ENCODE results near the gene SH3RF3. TPM values are rescaled to one million over a fixed set of nuclear protein-coding genes. Genes with fewer than 3 reads are reported as not detected.

SH3RF3 gene
- total RNA-seq, 2 donors from 2014 or later: 1.3 to 5.6 TPM

GRCh38 chr2:109489296-109489695 is 360.3 kb downstream of the SH3RF3 start:
- ATAC-seq (no peak), DNase-seq (no peak)
- H3K4me1 ChIP-seq: no peaks in the 10 kb centered on the region
- H3K27me3 ChIP-seq: no peaks in the 10 kb centered on the region
- TF ChIP-seq, protein P1, sequence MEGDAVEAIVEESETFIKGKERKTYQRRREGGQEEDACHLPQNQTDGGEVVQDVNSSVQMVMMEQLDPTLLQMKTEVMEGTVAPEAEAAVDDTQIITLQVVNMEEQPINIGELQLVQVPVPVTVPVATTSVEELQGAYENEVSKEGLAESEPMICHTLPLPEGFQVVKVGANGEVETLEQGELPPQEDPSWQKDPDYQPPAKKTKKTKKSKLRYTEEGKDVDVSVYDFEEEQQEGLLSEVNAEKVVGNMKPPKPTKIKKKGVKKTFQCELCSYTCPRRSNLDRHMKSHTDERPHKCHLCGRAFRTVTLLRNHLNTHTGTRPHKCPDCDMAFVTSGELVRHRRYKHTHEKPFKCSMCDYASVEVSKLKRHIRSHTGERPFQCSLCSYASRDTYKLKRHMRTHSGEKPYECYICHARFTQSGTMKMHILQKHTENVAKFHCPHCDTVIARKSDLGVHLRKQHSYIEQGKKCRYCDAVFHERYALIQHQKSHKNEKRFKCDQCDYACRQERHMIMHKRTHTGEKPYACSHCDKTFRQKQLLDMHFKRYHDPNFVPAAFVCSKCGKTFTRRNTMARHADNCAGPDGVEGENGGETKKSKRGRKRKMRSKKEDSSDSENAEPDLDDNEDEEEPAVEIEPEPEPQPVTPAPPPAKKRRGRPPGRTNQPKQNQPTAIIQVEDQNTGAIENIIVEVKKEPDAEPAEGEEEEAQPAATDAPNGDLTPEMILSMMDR (IDR thresholded peaks at IDR 0.05): no peak
- no peak for TF ChIP-seq POLR2A (IDR thresholded peaks at IDR 0.05)
- no peaks in the 10 kb centered on the region for H3K9me3 ChIP-seq
- intact Hi-C loops (cut with DNase I): no loop called here
- no peak overlapping the region for H3K27ac ChIP-seq
- no peaks in the 10 kb centered on the region for H3K36me3 ChIP-seq (replicated peaks in 1 of 2; ENCODE audit: insufficient read depth in 1 of 2, low read depth in 2 of 2)
- 88 to 92% methylated on average over 6 to 9 of the region's 9 CpGs for WGBS, 2 donors
- no peak overlapping the region for H3K4me3 ChIP-seq

GRCh38 chr2:109493176-109493935 is 364.4 kb downstream of the SH3RF3 start:
- intact Hi-C loops (cut with DNase I): no loop called here
- ATAC-seq: no peak
- no peak for DNase-seq
- WGBS, 2 donors: 41 to 82% methylated on average over 4 of the region's 4 CpGs
- no peak overlapping the region for H3K4me3 ChIP-seq
- TF ChIP-seq, protein P1 (IDR thresholded peaks at IDR 0.05): no peak
- TF ChIP-seq POLR2A (IDR thresholded peaks at IDR 0.05): no peak
- H3K27me3 ChIP-seq: no peaks in the 10 kb centered on the region
- H3K36me3 ChIP-seq (replicated peaks in 1 of 2; ENCODE audit: insufficient read depth in 1 of 2, low read depth in 2 of 2): no peaks in the 10 kb centered on the region
- H3K27ac ChIP-seq: no peak overlapping the region
- H3K4me1 ChIP-seq: no peaks in the 10 kb centered on the region
- no peaks in the 10 kb centered on the region for H3K9me3 ChIP-seq

- H3K27ac ChIP-seq: no peak overlapping the region
- DNase-seq (no peak), ATAC-seq (no peak)
- no peak overlapping the region for H3K4me3 ChIP-seq
- H3K4me1 ChIP-seq: peaks cover 2% of the 10 kb centered on the region
- H3K9me3 ChIP-seq: no peaks in the 10 kb centered on the region
- TF ChIP-seq, protein P1 (IDR thresholded peaks at IDR 0.05): no peak
- TF ChIP-seq POLR2A (IDR thresholded peaks at IDR 0.05): no peak
- 89 to 93% methylated on average over 3 of the region's 3 CpGs for WGBS, 2 donors
- H3K36me3 ChIP-seq (replicated peaks in 1 of 2; ENCODE audit: insufficient read depth in 1 of 2, low read depth in 2 of 2): no peaks in the 10 kb centered on the region
- intact Hi-C loops (cut with DNase I): no loop called here
- H3K27me3 ChIP-seq: no peaks in the 10 kb centered on the region
Measured at GRCh38 chr2:109494351-109494750, 365.3 kb downstream of the SH3RF3 start.

DNA sequence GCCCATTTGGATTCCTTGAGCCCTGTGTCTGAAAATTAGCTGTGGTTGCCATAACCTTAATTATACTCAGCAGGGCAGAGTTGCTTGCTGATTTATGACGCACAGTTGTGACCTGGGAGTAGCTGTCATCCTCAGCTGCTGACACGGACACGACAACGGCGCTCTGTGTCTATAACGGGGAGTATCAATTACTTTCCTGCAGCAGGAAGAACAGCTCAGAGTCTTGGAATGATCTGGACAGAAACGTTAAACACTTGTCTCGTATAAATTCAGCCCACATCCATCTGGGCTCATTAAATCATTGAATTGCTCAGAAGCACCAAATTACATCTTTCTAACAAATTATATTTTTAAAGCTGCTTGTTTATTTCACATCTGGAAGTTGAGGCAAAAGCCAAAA is 368.5 kb downstream of the SH3RF3 start:
- ATAC-seq: no peak
- TF ChIP-seq, protein P1 (IDR thresholded peaks at IDR 0.05): no peak
- TF ChIP-seq POLR2A (IDR thresholded peaks at IDR 0.05): no peak
- intact Hi-C loops (cut with DNase I): no loop called here
- WGBS, 2 donors: 67 to 71% methylated on average over 8 of the region's 8 CpGs
- no peak for DNase-seq
- Histone ChIP-seq H3K27me3 (no peaks in the 10 kb centered on the region), H3K4me3 (no peak overlapping the region), H3K9me3 (no peaks in the 10 kb centered on the region), H3K27ac (no peak overlapping the region), H3K36me3 (replicated peaks in 1 of 2; ENCODE audit: insufficient read depth in 1 of 2, low read depth in 2 of 2) (no peaks in the 10 kb centered on the region), H3K4me1 (peaks cover 10% of the 10 kb centered on the region)
